ENCODE data around the gene ASNSD1. TPM values are rescaled to one million over a fixed set of nuclear protein-coding genes. Genes with fewer than 3 reads are reported as not detected.
"Not testable (repeated sequence)": the region's sequence is repeated elsewhere in the genome, so short reads cannot be mapped to it uniquely, and the experiment has no call there.

ASNSD1 gene
- total and polyA plus RNA-seq, 2 donors (not counting 1 experiment from before 2014, with no cell fraction given) = 13.0 to 29.8 TPM

DNA sequence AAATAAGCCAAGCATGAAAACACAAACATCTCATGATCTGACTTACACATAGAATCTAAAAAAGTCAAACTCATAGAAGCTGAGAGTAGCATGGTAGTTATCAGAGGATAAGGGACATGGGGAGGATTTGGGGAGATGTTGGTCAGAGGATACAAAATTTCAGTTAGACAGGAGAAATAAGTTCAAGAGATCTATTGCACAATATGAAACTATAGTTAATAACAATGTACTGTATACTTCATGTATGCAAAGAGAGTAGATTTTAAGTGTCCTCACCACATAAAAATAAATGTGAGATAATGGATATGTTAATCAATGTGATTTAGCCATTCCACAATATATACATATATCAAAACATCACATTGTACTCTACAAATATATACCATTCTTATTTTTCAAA lies 10.0 kb upstream of the ASNSD1 start:
- H3K4me3 Mint-ChIP-seq = no peak overlapping the region
- Histone ChIP-seq H3K79me2 (ENCODE audit: control insufficient read depth, insufficient read depth, low read length) (no peaks in the 10 kb centered on the region), H3K4me1 (ENCODE audit: control insufficient read depth in 2 of 2, insufficient read depth in 2 of 2, low read length in 2 of 2) (no peaks in the 10 kb centered on the region), H3K27ac (ENCODE audit: low read length in 2 of 2) (no peak overlapping the region), H3K4me2 (replicated peaks; ENCODE audit: low read depth, low read length, poor library complexity, severe bottlenecking) (no peak overlapping the region), H3K36me3 (replicated peaks in 1 of 2; ENCODE audit: control extremely low read depth in 1 of 2, control insufficient read depth in 1 of 2, extremely low read depth in 1 of 2, insufficient read depth in 2 of 2, low read length in 1 of 2) (no peaks in the 10 kb centered on the region), H3K4me3 (ENCODE audit: control extremely low read depth in 1 of 5, extremely low read depth in 1 of 5, insufficient read depth in 1 of 5, low read depth in 2 of 5, low read length in 4 of 5) (no peak overlapping the region), H3K9ac (ENCODE audit: low read length) (no peak overlapping the region), H3K9me3 (ENCODE audit: control extremely low read depth in 1 of 3, control insufficient read depth in 2 of 3, insufficient read depth in 1 of 3, low read length in 2 of 3) (peaks cover 0 to 8% (median 3%) of the 10 kb centered on the region in 3 donors), H3K27me3 (replicated peaks in 1 of 4; ENCODE audit: control extremely low read depth in 1 of 4, control insufficient read depth in 3 of 4, insufficient read depth in 4 of 4, low read length in 3 of 4) (no peaks in the 10 kb centered on the region), H4K20me1 (ENCODE audit: control insufficient read depth, insufficient read depth, low read length, poor library complexity, severe bottlenecking) (no peaks in the 10 kb centered on the region), H2AFZ (ENCODE audit: insufficient read depth, low read depth, low read length, poor library complexity, severe bottlenecking) (no peak overlapping the region)
- TF ChIP-seq EZH2 (IDR thresholded peaks at IDR 0.05; ENCODE audit: borderline replicate concordance, insufficient read depth, low read depth, low read length, poor library complexity, severe bottlenecking) = no peak
- TF ChIP-seq, protein P1, sequence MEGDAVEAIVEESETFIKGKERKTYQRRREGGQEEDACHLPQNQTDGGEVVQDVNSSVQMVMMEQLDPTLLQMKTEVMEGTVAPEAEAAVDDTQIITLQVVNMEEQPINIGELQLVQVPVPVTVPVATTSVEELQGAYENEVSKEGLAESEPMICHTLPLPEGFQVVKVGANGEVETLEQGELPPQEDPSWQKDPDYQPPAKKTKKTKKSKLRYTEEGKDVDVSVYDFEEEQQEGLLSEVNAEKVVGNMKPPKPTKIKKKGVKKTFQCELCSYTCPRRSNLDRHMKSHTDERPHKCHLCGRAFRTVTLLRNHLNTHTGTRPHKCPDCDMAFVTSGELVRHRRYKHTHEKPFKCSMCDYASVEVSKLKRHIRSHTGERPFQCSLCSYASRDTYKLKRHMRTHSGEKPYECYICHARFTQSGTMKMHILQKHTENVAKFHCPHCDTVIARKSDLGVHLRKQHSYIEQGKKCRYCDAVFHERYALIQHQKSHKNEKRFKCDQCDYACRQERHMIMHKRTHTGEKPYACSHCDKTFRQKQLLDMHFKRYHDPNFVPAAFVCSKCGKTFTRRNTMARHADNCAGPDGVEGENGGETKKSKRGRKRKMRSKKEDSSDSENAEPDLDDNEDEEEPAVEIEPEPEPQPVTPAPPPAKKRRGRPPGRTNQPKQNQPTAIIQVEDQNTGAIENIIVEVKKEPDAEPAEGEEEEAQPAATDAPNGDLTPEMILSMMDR (IDR thresholded peaks at IDR 0.05) = no peak
- no peaks in the 10 kb centered on the region for H3K27me3 Mint-ChIP-seq
- H3K9me3 Mint-ChIP-seq (ENCODE audit: insufficient read depth) = no peaks in the 10 kb centered on the region
- intact Hi-C loops (cut with micrococcal nuclease) = no loop called here
- no peak for ATAC-seq (ENCODE audit: low read depth)
- DNase-seq = no peak
- no peak overlapping the region for H3K27ac Mint-ChIP-seq
- POLR2A ChIA-PET = no interaction called here
- CTCF ChIA-PET = interaction anchor here (1.9 kb wide), 1 partner anchor 8 kb away, joined by 5 read pairs; no protein-coding TSS in a partner anchor
- H3K4me1 Mint-ChIP-seq = no peaks in the 10 kb centered on the region

DNA sequence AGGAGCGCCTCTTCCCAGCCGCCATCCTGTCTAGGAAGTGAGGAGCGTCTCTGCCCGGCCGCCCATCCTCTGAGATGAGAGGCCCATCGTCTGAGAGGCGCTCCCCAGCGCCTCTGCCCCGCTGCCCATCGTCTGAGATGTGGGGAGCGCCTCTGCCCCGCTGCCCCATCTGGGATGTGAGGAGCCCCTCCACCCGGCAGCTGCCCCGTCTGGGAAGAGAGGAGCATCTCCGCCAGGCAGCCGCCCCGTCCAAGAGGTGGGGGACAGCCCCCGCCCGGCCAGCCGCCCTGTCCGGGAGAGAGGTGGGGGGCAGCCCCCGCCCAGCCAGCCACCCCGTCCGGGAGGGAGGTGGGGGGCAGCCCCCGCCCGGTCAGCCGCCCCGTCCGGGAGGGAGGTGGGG lies 7.8 kb upstream of the ASNSD1 start:
- H3K9me3 ChIP-seq (ENCODE audit: control extremely low read depth in 1 of 3, control insufficient read depth in 2 of 3, insufficient read depth in 1 of 3, low read length in 2 of 3); H4K20me1 ChIP-seq (ENCODE audit: control insufficient read depth, insufficient read depth, low read length, poor library complexity, severe bottlenecking); ATAC-seq (ENCODE audit: low read depth); DNase-seq; H3K27me3 Mint-ChIP-seq; H3K27ac ChIP-seq (ENCODE audit: low read length in 2 of 2); H3K79me2 ChIP-seq (ENCODE audit: control insufficient read depth, insufficient read depth, low read length); H3K36me3 ChIP-seq (replicated peaks in 1 of 2; ENCODE audit: control extremely low read depth in 1 of 2, control insufficient read depth in 1 of 2, extremely low read depth in 1 of 2, insufficient read depth in 2 of 2, low read length in 1 of 2); H3K27me3 ChIP-seq (replicated peaks in 1 of 4; ENCODE audit: control extremely low read depth in 1 of 4, control insufficient read depth in 3 of 4, insufficient read depth in 4 of 4, low read length in 3 of 4); H3K4me3 ChIP-seq (ENCODE audit: control extremely low read depth in 1 of 5, extremely low read depth in 1 of 5, insufficient read depth in 1 of 5, low read depth in 2 of 5, low read length in 4 of 5); H3K9me3 Mint-ChIP-seq (ENCODE audit: insufficient read depth); H3K4me3 Mint-ChIP-seq; H3K4me2 ChIP-seq (replicated peaks; ENCODE audit: low read depth, low read length, poor library complexity, severe bottlenecking); CTCF ChIA-PET; H2AFZ ChIP-seq (ENCODE audit: insufficient read depth, low read depth, low read length, poor library complexity, severe bottlenecking); intact Hi-C loops (cut with micrococcal nuclease); H3K9ac ChIP-seq (ENCODE audit: low read length); POLR2A ChIA-PET; H3K27ac Mint-ChIP-seq: not testable (repeated sequence)
- 94% methylated on average over 21 of the region's 29 CpGs for WGBS (ENCODE audit: insufficient coverage)
- H3K4me1 Mint-ChIP-seq = peaks cover 10% of the 10 kb centered on the region
- peaks cover 9 to 10% of the 10 kb centered on the region in 2 donors for H3K4me1 ChIP-seq (ENCODE audit: control insufficient read depth in 2 of 2, insufficient read depth in 2 of 2, low read length in 2 of 2)

All from B cell (primary cell).